ENCODE data around the gene KRT26.

- TF ChIP-seq ZBTB21 (CRISPR knock-in tag; IDR thresholded peaks at IDR 0.05; ENCODE audit: borderline replicate concordance) (no peak), E2F1 (CRISPR knock-in tag; IDR thresholded peaks at IDR 0.05) (no peak), CTCF (IDR thresholded peaks at IDR 0.05) (no peak), FOXJ3 (CRISPR knock-in tag; IDR thresholded peaks at IDR 0.05; ENCODE audit: borderline replicate concordance) (no peak)
These were observed 46.9 kb upstream of the KRT26 start for GRCh38 chr17:40818733-40819527.
